Measurements from ENCODE around the gene WDR35.

GRCh38 chr2:19881221-19881907 is 108.5 kb downstream of the WDR35 start:
- TF ChIP-seq CTCF (IDR thresholded peaks at IDR 0.05; ENCODE audit: low read depth, low read length), result no peak
- no peak for TF ChIP-seq EZH2phosphoT487 (IDR thresholded peaks at IDR 0.05; ENCODE audit: low read depth)
